ENCODE results near the gene FAM184B. TPM values are rescaled to one million over a fixed set of nuclear protein-coding genes. Genes with fewer than 3 reads are reported as not detected.

The FAM184B gene
- total RNA-seq, 2 donors from 2014 or later, result not detected

DNA sequence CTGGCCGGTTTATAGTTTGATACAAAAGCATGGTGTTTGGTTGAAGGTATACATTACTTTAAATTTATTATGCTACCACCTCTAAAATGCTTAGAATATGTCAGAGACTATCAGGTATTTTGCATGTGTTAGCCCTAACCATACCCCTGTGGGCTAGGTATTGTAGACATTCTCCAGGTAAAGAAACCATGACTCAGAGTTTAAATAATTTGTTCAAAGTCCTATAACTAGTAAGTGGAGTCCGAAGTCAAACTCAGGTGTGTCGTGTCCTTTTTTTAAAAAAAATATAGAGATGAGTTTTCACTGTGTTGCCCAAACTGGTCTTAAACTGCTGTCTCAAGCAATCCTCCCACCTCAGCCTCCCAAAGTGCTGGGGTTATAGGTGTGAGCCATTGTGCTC, 192.1 kb downstream of the FAM184B start:
- H3K36me3 Mint-ChIP-seq (ENCODE audit: low read depth), result peaks cover 100% of the 10 kb centered on the region
- no peak overlapping the region for H3K4me3 Mint-ChIP-seq
- no peak overlapping the region for H3K27ac Mint-ChIP-seq
- H3K4me1 Mint-ChIP-seq, result peaks cover 4% of the 10 kb centered on the region
- no peaks in the 10 kb centered on the region for H3K9me3 Mint-ChIP-seq
- ATAC-seq (replicated peaks), result no peak
- no peaks in the 10 kb centered on the region for H3K27me3 Mint-ChIP-seq

GRCh38 chr4:17587094-17587822, 194.2 kb downstream of the FAM184B start:
- no peaks in the 10 kb centered on the region for H3K9me3 Mint-ChIP-seq
- ATAC-seq (replicated peaks), result no peak
- peaks cover 100% of the 10 kb centered on the region for H3K36me3 Mint-ChIP-seq (ENCODE audit: low read depth)
- H3K4me3 Mint-ChIP-seq, result no peak overlapping the region
- no peaks in the 10 kb centered on the region for H3K4me1 Mint-ChIP-seq
- H3K27ac Mint-ChIP-seq, result no peak overlapping the region
- no peaks in the 10 kb centered on the region for H3K27me3 Mint-ChIP-seq

DNA sequence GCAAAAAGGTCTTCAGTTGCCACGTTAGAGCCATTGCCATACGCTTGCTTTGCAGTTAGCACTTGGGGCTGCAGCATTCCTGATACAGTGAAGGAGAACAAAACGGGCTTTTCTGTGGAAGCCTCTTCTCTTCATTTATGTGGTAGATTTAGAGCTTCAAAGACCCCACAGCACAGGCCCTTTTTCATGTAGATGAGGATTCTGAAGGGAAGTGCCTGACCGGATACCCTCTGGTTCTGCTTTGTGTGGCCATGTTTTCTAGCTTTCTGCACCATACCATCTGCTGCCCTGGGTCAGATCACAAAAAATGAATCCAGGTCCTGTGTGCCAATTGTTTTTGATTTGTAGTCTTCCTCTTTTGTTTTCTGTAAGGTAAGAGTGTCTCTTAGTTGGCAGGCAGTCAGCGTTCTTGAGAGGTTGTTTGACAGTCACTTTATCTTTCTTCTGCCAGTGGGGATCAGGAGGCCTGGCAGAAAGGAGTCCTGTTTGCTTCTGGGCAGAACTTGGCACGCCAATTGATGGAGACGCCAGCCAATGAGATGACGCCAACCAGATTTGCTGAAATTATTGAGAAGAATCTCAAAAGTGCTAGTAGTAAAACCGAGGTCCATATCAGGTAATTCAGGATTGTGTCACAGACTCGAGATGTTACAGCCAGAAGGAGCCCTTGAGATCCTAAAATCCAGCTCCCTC, 196.8 kb downstream of the FAM184B start:
- H3K9me3 Mint-ChIP-seq, result no peaks in the 10 kb centered on the region
- peaks cover 100% of the 10 kb centered on the region for H3K36me3 Mint-ChIP-seq (ENCODE audit: low read depth)
- no peak overlapping the region for H3K4me3 Mint-ChIP-seq
- no peaks in the 10 kb centered on the region for H3K27me3 Mint-ChIP-seq
- H3K27ac Mint-ChIP-seq, result no peak overlapping the region
- no peaks in the 10 kb centered on the region for H3K4me1 Mint-ChIP-seq
- no peak for ATAC-seq (replicated peaks)

DNA sequence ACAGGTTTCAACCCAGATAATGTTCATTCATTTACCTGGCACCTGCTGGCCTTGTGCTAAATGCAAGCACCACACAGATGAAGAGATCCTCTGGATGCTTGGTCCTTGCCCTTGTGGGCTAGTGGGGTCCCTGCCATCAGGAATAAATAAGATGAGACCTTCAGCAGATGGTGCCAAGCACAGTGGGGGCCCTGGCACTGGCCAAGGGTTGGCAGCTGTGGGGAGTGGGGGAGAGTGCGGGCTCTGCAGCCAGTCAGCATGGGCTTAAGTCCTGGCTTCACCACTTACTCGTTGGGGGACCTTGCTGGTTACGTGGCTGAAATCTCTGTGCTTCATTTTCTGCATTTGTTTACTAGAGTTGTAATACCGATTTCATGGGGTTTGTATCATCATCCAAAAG, 197.5 kb downstream of the FAM184B start:
- H3K27me3 Mint-ChIP-seq, result no peaks in the 10 kb centered on the region
- peaks cover 3% of the 10 kb centered on the region for H3K4me1 Mint-ChIP-seq
- no peaks in the 10 kb centered on the region for H3K9me3 Mint-ChIP-seq
- peaks cover 100% of the 10 kb centered on the region for H3K36me3 Mint-ChIP-seq (ENCODE audit: low read depth)
- no peak overlapping the region for H3K27ac Mint-ChIP-seq
- ATAC-seq (replicated peaks), result no peak
- H3K4me3 Mint-ChIP-seq, result no peak overlapping the region

DNA sequence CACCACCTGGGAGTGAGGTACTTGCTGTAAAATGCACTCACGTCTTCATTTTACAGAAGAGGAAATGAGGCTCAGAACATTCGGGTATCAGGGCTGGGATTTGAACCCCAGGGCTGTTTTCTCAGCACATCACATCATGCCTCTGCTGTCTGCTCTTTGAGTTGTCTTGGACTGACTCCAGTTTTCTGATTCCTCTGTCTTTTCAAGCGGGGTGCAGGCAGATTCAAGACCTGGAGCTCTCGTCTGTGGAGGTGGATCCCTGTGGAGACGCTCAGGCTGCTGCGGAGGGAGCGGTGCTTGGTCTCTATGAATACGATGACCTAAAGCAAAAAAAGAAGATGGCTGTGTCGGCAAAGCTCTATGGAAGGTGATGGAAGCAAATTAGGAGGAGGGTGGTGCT, 198.1 kb downstream of the FAM184B start:
- no peaks in the 10 kb centered on the region for H3K27me3 Mint-ChIP-seq
- peaks cover 9% of the 10 kb centered on the region for H3K4me1 Mint-ChIP-seq
- H3K9me3 Mint-ChIP-seq, result no peaks in the 10 kb centered on the region
- no peak overlapping the region for H3K4me3 Mint-ChIP-seq
- ATAC-seq (replicated peaks), result no peak
- H3K36me3 Mint-ChIP-seq (ENCODE audit: low read depth), result peaks cover 98% of the 10 kb centered on the region
- no peak overlapping the region for H3K27ac Mint-ChIP-seq

DNA sequence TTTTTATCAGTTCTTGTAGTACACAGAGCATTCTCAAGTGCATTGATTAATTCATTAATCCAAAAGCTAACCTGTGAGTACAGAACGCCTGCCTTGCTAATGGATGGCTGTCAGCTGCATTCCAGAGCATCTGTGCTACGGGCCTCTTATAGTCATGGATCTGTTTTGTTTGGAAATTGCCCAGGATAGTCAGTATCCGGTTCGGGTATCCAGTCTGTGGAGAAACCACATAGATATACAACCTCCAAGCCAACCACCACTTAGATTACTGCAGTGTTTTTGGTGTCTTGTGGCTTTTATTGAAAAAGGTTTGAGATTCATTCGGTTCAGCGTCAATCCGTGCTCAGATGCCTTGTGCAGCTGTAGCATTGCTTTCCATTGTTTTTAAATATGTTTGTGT, 200.5 kb downstream of the FAM184B start:
- H3K27me3 Mint-ChIP-seq, result no peaks in the 10 kb centered on the region
- H3K4me3 Mint-ChIP-seq, result no peak overlapping the region
- H3K36me3 Mint-ChIP-seq (ENCODE audit: low read depth), result peaks cover 89% of the 10 kb centered on the region
- ATAC-seq (replicated peaks), result no peak
- H3K9me3 Mint-ChIP-seq, result no peaks in the 10 kb centered on the region
- H3K27ac Mint-ChIP-seq, result peak overlapping the region; percentile 59
- peaks cover 10% of the 10 kb centered on the region for H3K4me1 Mint-ChIP-seq

Other genes starting within 250 kb of the FAM184B start
- gene LAP3, start 204.4 kb downstream of the FAM184B start, total RNA-seq, result 100 to 1,000 TPM in 1 of 2 donors, 10 to 100 TPM in 1; 58.8 to 109 TPM
- gene MED28, start 167.0 kb downstream of the FAM184B start, total RNA-seq, result 10 to 100 TPM; 50.0 to 50.9 TPM
- 10 to 100 TPM; 37.2 to 54.4 TPM for gene DCAF16, start 29.1 kb upstream of the FAM184B start, total RNA-seq
- 10 to 100 TPM; 71.1 to 75.6 TPM for gene NCAPG, start 29.4 kb upstream of the FAM184B start, total RNA-seq
- gene LCORL, start 240.1 kb upstream of the FAM184B start, total RNA-seq, result 1 to 10 TPM; 6.4 to 6.6 TPM

Measured in activated T-helper 17 cell treated with anti-CD3 and anti-CD28 coated beads, Interleukin-2, amount 50 U/mL, for 72 hours (primary cell).